OCI-LY1 (cell line): ENCODE results near the gene PPP1R12B.

Experiments used
- EZH2 ChIP-seq: fragments of 200-600 bp; sonication (generic), shearing (Covaris generic); IDR thresholded peaks from 2 replicates; pipeline ENCODE4 v1.8.0; 2017; ENCODE audit warnings: borderline replicate concordance, mixed run types, mild to moderate bottlenecking, antibody characterized with exemption, low read length, moderate library complexity, mixed read lengths
- TF ChIP-seq, protein P1 (sequence below): fragments of 200-600 bp; sonication (generic), shearing (Covaris generic); IDR thresholded peaks from 2 replicates; pipeline ENCODE4 v1.5.1; 2017; ENCODE audit warnings: mild to moderate bottlenecking, antibody characterized with exemption, low read length, moderate library complexity, mixed read lengths

DNA sequence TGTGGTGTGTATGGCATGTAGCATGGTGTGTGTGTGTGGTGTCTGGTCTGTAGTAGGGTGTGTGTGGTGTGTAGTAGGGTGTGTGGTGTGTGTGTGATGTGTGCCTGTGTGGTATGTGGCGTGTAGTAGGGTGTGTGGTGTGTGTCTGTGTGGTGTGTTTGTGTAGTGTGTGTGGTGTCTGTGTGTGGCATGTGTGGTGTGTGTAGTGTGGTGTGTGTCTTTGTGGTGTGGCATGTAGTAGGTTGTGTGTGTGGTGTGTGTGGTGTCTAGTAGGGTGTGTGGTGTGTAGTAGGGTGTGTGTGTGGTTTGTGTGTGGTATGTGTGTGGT is 276.2 kb downstream of the PPP1R12B start:
- TF ChIP-seq, protein P1, sequence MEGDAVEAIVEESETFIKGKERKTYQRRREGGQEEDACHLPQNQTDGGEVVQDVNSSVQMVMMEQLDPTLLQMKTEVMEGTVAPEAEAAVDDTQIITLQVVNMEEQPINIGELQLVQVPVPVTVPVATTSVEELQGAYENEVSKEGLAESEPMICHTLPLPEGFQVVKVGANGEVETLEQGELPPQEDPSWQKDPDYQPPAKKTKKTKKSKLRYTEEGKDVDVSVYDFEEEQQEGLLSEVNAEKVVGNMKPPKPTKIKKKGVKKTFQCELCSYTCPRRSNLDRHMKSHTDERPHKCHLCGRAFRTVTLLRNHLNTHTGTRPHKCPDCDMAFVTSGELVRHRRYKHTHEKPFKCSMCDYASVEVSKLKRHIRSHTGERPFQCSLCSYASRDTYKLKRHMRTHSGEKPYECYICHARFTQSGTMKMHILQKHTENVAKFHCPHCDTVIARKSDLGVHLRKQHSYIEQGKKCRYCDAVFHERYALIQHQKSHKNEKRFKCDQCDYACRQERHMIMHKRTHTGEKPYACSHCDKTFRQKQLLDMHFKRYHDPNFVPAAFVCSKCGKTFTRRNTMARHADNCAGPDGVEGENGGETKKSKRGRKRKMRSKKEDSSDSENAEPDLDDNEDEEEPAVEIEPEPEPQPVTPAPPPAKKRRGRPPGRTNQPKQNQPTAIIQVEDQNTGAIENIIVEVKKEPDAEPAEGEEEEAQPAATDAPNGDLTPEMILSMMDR = no peak
- no peak for TF ChIP-seq EZH2
